ENCODE data around the gene HIBADH.

HIBADH gene
- long read RNA-seq, transcript HIBADH-201 (8 exons, 1,990 nt), result major isoform, 397 of 462 reads
- long read RNA-seq, partial matches to known transcripts, result 10 of 462 reads
- long read RNA-seq, other reads (novel, unspliced or antisense), result 50 of 462 reads

DNA sequence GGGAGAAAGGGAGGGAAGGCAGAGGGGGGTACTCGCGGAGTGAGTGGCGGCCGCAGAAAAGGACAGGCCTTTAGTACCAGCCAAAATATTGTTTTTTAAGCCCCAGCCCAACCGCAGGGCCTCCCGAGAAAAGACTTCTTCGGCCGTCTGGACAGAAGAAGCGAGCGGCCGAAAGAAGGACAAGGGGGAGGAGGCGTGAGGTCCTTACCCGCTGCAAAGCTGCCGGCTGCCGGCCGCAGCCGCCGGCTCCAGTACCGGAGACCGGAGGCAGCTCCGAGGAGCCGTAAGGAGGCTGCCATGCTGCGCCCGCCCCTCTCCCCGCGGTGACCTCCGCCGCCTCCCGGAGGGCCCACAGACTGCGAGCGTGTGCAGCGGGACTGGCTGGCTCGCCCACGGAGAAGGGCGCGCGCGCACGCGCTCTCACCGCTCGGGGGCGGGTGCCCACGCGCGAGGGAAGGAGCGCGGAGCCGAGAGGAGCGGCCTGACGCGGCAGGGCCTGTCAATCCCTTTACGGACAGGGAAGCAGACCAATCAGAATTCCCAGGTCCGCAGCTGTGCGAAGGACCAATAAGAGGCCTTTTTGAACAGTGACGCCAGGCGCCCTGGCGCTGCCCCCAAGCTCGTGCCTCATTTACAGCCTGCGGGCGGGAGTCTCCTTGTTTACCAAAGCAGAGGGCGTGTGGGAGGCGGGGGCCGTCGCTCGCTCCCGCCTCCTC, at the start of gene HIBADH:
HIBADH (minus strand) TSS at position 394 of the 716 bp plus-strand sequence; CDS start at position 299, 95 bp downstream.
- peak within 1 kb of the TSS; percentile 58 for H3K4me3 ChIP-seq (replicated peaks; ENCODE audit: insufficient read depth, low read length)
- peak; percentile 95 to 99 for DNase-seq (ENCODE audit: low read depth in 1 of 2, low spot score in 1 of 2)
- peak within 1 kb of the TSS; percentile 78 for H3K27ac ChIP-seq (replicated peaks)
- no peaks in the 10 kb centered on the region for H3K27me3 ChIP-seq (ENCODE audit: insufficient read depth, poor library complexity, severe bottlenecking)
- peak; percentile 64; the same call in 1 of the 2 replicates for TF ChIP-seq POLR2AphosphoS5 (IDR thresholded peaks at IDR 0.05; ENCODE audit: low read depth)
- TF ChIP-seq GABPA (IDR thresholded peaks at IDR 0.05; ENCODE audit: low read depth), result no peak

DNA sequence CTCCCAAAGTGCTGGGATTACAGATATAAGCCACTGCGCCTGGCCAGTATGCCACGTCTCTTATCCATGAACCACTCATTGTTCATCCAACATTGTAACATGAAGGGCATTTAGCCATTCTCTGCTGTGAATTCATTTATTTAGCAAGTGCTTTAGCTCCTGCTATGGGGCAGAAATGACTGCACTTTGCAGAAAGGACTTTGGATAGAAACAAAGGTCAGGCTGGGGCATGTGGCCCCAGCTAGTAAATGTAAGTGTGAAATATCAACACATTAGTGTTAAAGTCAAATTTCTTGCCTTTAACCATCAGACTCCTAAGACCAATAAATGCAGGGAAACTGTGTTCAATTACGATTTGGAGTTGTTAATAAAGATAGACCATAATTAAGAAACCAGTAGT, 49.5 kb upstream of the HIBADH start:
- no peak for DNase-seq (ENCODE audit: low read depth in 1 of 2, low spot score in 1 of 2)
- Histone ChIP-seq H3K27me3 (ENCODE audit: insufficient read depth, poor library complexity, severe bottlenecking) (no peaks in the 10 kb centered on the region), H3K4me3 (replicated peaks; ENCODE audit: insufficient read depth, low read length) (no peak overlapping the region), H3K27ac (replicated peaks) (0 out of 2 replicates have a peak overlapping the region, but pooled peaks have one; percentile 12)
- TF ChIP-seq, protein P1, sequence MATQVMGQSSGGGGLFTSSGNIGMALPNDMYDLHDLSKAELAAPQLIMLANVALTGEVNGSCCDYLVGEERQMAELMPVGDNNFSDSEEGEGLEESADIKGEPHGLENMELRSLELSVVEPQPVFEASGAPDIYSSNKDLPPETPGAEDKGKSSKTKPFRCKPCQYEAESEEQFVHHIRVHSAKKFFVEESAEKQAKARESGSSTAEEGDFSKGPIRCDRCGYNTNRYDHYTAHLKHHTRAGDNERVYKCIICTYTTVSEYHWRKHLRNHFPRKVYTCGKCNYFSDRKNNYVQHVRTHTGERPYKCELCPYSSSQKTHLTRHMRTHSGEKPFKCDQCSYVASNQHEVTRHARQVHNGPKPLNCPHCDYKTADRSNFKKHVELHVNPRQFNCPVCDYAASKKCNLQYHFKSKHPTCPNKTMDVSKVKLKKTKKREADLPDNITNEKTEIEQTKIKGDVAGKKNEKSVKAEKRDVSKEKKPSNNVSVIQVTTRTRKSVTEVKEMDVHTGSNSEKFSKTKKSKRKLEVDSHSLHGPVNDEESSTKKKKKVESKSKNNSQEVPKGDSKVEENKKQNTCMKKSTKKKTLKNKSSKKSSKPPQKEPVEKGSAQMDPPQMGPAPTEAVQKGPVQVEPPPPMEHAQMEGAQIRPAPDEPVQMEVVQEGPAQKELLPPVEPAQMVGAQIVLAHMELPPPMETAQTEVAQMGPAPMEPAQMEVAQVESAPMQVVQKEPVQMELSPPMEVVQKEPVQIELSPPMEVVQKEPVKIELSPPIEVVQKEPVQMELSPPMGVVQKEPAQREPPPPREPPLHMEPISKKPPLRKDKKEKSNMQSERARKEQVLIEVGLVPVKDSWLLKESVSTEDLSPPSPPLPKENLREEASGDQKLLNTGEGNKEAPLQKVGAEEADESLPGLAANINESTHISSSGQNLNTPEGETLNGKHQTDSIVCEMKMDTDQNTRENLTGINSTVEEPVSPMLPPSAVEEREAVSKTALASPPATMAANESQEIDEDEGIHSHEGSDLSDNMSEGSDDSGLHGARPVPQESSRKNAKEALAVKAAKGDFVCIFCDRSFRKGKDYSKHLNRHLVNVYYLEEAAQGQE (IDR thresholded peaks at IDR 0.05; ENCODE audit: insufficient replicate concordance, low read depth), result no peak
- no peak for TF ChIP-seq POLR2AphosphoS5 (IDR thresholded peaks at IDR 0.05; ENCODE audit: low read depth)
- no peak for TF ChIP-seq GABPA (IDR thresholded peaks at IDR 0.05; ENCODE audit: low read depth)
- TF ChIP-seq, protein P2, sequence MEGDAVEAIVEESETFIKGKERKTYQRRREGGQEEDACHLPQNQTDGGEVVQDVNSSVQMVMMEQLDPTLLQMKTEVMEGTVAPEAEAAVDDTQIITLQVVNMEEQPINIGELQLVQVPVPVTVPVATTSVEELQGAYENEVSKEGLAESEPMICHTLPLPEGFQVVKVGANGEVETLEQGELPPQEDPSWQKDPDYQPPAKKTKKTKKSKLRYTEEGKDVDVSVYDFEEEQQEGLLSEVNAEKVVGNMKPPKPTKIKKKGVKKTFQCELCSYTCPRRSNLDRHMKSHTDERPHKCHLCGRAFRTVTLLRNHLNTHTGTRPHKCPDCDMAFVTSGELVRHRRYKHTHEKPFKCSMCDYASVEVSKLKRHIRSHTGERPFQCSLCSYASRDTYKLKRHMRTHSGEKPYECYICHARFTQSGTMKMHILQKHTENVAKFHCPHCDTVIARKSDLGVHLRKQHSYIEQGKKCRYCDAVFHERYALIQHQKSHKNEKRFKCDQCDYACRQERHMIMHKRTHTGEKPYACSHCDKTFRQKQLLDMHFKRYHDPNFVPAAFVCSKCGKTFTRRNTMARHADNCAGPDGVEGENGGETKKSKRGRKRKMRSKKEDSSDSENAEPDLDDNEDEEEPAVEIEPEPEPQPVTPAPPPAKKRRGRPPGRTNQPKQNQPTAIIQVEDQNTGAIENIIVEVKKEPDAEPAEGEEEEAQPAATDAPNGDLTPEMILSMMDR (IDR thresholded peaks at IDR 0.05; ENCODE audit: insufficient read depth, low read length), result no peak
- no peak for TF ChIP-seq SPI1 (IDR thresholded peaks at IDR 0.05; ENCODE audit: borderline replicate concordance, low read depth)

DNA sequence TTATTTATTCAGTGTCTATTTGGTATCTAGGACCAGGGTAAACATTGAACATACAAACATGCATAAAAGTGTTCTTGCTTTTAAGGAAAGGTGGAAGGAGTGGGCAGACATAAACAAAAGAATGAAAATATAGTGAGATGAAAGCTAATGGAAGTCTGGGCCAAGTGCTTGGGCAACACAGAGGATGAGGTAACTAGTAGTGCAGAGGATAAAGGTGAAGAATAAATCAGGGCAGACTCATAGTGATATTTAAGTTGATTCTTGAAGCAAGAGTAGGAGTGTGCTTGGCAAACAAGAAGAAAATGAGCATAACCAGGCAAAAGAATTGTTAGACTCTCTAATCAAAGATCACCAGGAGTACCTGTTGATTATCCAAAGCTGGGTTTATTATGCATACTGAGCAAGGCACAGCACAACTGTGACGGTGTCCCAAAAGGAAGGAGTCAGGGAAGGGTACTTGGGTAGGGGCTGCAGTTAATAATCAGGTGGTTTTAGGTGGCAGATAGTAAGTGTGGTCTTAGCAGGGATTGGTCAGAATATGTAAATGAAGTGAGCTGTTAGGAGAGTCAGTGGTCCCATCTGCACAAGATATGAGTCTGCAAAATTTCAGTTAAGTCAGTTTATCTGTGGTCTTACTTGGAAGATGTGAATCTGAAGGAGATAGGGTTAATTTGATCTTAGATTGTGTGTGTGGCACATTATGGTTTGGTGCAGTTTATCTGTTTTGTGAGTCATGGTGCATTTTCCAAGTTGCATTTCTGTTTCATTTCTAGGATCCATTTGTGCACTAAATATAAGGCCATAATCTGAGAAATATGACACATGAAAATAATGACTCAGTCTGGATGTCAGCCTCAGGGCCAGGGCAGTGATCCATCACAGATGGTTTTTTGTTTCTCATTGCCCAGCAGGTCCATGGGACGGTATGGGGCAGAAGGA, 46.7 kb upstream of the HIBADH start:
- TF ChIP-seq POLR2AphosphoS5 (IDR thresholded peaks at IDR 0.05; ENCODE audit: low read depth), result no peak
- TF ChIP-seq, protein P2 (IDR thresholded peaks at IDR 0.05; ENCODE audit: insufficient read depth, low read length), result no peak
- TF ChIP-seq SPI1 (IDR thresholded peaks at IDR 0.05; ENCODE audit: borderline replicate concordance, low read depth), result no peak
- TF ChIP-seq GABPA (IDR thresholded peaks at IDR 0.05; ENCODE audit: low read depth), result no peak
- TF ChIP-seq, protein P1 (IDR thresholded peaks at IDR 0.05; ENCODE audit: insufficient replicate concordance, low read depth), result no peak
- no peaks in the 10 kb centered on the region for H3K27me3 ChIP-seq (ENCODE audit: insufficient read depth, poor library complexity, severe bottlenecking)
- H3K27ac ChIP-seq (replicated peaks), result no peak overlapping the region
- DNase-seq (ENCODE audit: low read depth in 1 of 2, low spot score in 1 of 2), result no peak
- no peak overlapping the region for H3K4me3 ChIP-seq (replicated peaks; ENCODE audit: insufficient read depth, low read length)

DNA sequence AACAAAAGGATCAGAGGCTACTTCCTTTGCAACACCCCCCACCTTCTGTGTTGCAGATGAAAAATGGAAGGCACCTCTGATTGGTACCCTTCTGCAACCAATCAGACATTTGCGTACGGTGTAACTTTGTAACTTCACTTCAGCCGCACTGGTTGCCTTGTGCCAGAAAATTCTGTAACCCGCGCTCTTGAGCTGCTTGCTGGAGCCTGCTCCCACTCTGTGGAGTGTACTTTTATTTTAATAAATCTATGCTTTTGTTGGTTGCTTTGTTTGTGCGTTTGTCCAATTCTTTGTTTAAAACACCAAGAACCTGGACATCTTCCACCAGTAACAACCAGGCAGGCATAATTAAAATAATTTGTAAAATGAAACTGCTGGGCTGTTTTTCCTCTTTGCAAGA, 45.8 kb upstream of the HIBADH start:
- no peak for DNase-seq (ENCODE audit: low read depth in 1 of 2, low spot score in 1 of 2)

More for the DNA sequence above, 45.8 kb upstream of the HIBADH start:
- H3K27ac ChIP-seq (replicated peaks), result no peak overlapping the region
- no peak overlapping the region for H3K4me3 ChIP-seq (replicated peaks; ENCODE audit: insufficient read depth, low read length)
- TF ChIP-seq SPI1 (IDR thresholded peaks at IDR 0.05; ENCODE audit: borderline replicate concordance, low read depth), result no peak
- no peak for TF ChIP-seq POLR2AphosphoS5 (IDR thresholded peaks at IDR 0.05; ENCODE audit: low read depth)
- TF ChIP-seq, protein P1 (IDR thresholded peaks at IDR 0.05; ENCODE audit: insufficient replicate concordance, low read depth), result no peak
- TF ChIP-seq, protein P2 (IDR thresholded peaks at IDR 0.05; ENCODE audit: insufficient read depth, low read length), result no peak
- TF ChIP-seq GABPA (IDR thresholded peaks at IDR 0.05; ENCODE audit: low read depth), result no peak
- no peaks in the 10 kb centered on the region for H3K27me3 ChIP-seq (ENCODE audit: insufficient read depth, poor library complexity, severe bottlenecking)
